Neural cell (in vitro differentiated cells): Measurements from ENCODE around the gene CHST1. TPM values are rescaled to one million over a fixed set of nuclear protein-coding genes. Genes with fewer than 3 reads are reported as not detected.

Experiments used
- H2AFZ ChIP-seq: fragments of 200-600, 300-800 bp; sonication (generic), shearing (Covaris generic); 2 replicates; pipeline ENCODE4 v1.6.0; 2014; ENCODE audit warnings: low read depth, mild to moderate bottlenecking, antibody characterized with exemption, low read length, moderate library complexity
- H3F3A ChIP-seq: fragments of 200-600 bp; shearing (Covaris generic); 2 replicates; pipeline ENCODE4 v1.6.1; 2016; ENCODE audit warnings: mild to moderate bottlenecking, moderate library complexity, mixed read lengths, antibody characterized with exemption, low read length; ENCODE audit not compliant: insufficient read depth, poor library complexity, severe bottlenecking
- H3K27ac ChIP-seq: fragments of 200-600, 300-800 bp; sonication (generic), shearing (Covaris generic); 2 replicates; pipeline ENCODE4 v1.5.1; 2014; ENCODE audit warnings: mild to moderate bottlenecking, low read length, moderate library complexity
- H3K27me3 ChIP-seq: fragments of 300-800, 200-600 bp; sonication (generic), shearing (Covaris generic); 2 replicates; pipeline ENCODE4 v1.6.0; 2014; ENCODE audit warnings: mild to moderate bottlenecking, low read depth, low read length, moderate library complexity; ENCODE audit not compliant: insufficient read depth
- H3K36me3 ChIP-seq: fragments of 300-800, 200-600 bp; sonication (generic), shearing (Covaris generic); 2 replicates; pipeline ENCODE4 v1.5.1; 2014; ENCODE audit warnings: mild to moderate bottlenecking, antibody characterized with exemption, low read length, moderate library complexity; ENCODE audit not compliant: insufficient read depth
- H3K4me2 ChIP-seq: fragments of 300-800, 200-600 bp; sonication (generic), shearing (Covaris generic); 2 replicates; pipeline ENCODE4 v1.6.0; 2014; ENCODE audit warnings: mild to moderate bottlenecking, low read length
- H3K4me3 ChIP-seq: fragments of 300-800, 200-600 bp; sonication (generic), shearing (Covaris generic); 2 replicates; pipeline ENCODE4 v1.5.1; 2014; ENCODE audit warnings: mild to moderate bottlenecking, low read length, moderate library complexity
- H3K79me2 ChIP-seq: fragments of 200-600 bp; shearing (Covaris generic); replicated peaks from 2 replicates; pipeline ENCODE4 v1.6.0; 2014; ENCODE audit warnings: mild to moderate bottlenecking, low read length, moderate library complexity; ENCODE audit not compliant: insufficient read depth
- H3K9ac ChIP-seq: fragments of 300-800, 200-600 bp; sonication (generic), shearing (Covaris generic); 2 replicates; pipeline ENCODE4 v1.6.1; 2016; ENCODE audit warnings: mild to moderate bottlenecking, low read length, mixed read lengths
- H3K9me2 ChIP-seq: fragments of 200-600 bp; shearing (Covaris generic); 2 replicates; pipeline ENCODE4 v1.6.1; 2016; ENCODE audit warnings: mild to moderate bottlenecking, low read length, mixed read lengths; ENCODE audit not compliant: insufficient read depth
- H3K9me3 ChIP-seq: fragments of 200-600, 300-800 bp; sonication (generic), shearing (Covaris generic); 2 replicates; pipeline ENCODE4 v1.6.1; 2016; ENCODE audit warnings: mild to moderate bottlenecking, mixed run types, low read length, moderate library complexity, mixed read lengths
- H4K20me1 ChIP-seq: fragments of 200-600 bp; shearing (Covaris generic); 2 replicates; pipeline ENCODE4 v1.6.1; 2016; ENCODE audit warnings: mild to moderate bottlenecking, mixed run types; ENCODE audit not compliant: insufficient read depth
- CTCF ChIP-seq: fragments of 450-650 bp; IDR thresholded peaks from 2 replicates; pipeline ENCODE4 v1.5.1; 2014; ENCODE audit warnings: antibody characterized with exemption, mild to moderate bottlenecking, moderate library complexity; ENCODE audit not compliant: poor library complexity, severe bottlenecking
- EP300 ChIP-seq: fragments of 450-650 bp; conservative IDR thresholded peaks from 2 replicates; pipeline ENCODE4 v1.6.1; 2014; ENCODE audit warnings: antibody characterized with exemption, mild to moderate bottlenecking, moderate library complexity; ENCODE audit not compliant: poor library complexity, severe bottlenecking
- EZH2 ChIP-seq: fragments of 200-600, 300-800 bp; shearing (Covaris generic), sonication (generic); IDR thresholded peaks from 2 replicates; pipeline ENCODE4 v1.6.1; 2014; ENCODE audit warnings: antibody characterized with exemption, low read length, borderline replicate concordance, mild to moderate bottlenecking; ENCODE audit not compliant: insufficient read depth, poor library complexity, severe bottlenecking
- MXI1 ChIP-seq: fragments of 450-650 bp; conservative IDR thresholded peaks from 2 replicates; pipeline ENCODE4 v1.6.1; 2014; ENCODE audit warnings: antibody characterized with exemption, mild to moderate bottlenecking; ENCODE audit not compliant: poor library complexity, severe bottlenecking
- POLR2AphosphoS5 ChIP-seq: IDR thresholded peaks from 2 replicates; pipeline ENCODE4 v1.6.1; 2012
- RAD21 ChIP-seq: fragments of 450-650 bp; conservative IDR thresholded peaks from 2 replicates; pipeline ENCODE4 v1.6.1; 2014; ENCODE audit warnings: antibody characterized with exemption, mild to moderate bottlenecking, moderate library complexity
- SMC3 ChIP-seq: fragments of 450-650 bp; conservative IDR thresholded peaks from 2 replicates; pipeline ENCODE4 v1.6.1; 2014; ENCODE audit warnings: antibody characterized with exemption, mild to moderate bottlenecking, moderate library complexity; ENCODE audit not compliant: poor library complexity
- TAF1 ChIP-seq: IDR thresholded peaks from 2 replicates; pipeline ENCODE4 v1.6.1; 2012; ENCODE audit warnings: low read depth
- polyA plus RNA-seq: library from polyadenylated mRNA; depleted of rRNA; stranded (reverse); fragments of >200 nt; gene quantifications from 2 replicates; pipeline ENCODE4 v1.2.3, GENCODE V29; 2014
- TF ChIP-seq, protein P1 (sequence below): IDR thresholded peaks from 2 replicates; pipeline ENCODE4 v1.6.1; 2012; ENCODE audit warnings: borderline replicate concordance

CHST1 gene
- polyA plus RNA-seq, 1 donor from 2014 or later, result 16.2 TPM

DNA sequence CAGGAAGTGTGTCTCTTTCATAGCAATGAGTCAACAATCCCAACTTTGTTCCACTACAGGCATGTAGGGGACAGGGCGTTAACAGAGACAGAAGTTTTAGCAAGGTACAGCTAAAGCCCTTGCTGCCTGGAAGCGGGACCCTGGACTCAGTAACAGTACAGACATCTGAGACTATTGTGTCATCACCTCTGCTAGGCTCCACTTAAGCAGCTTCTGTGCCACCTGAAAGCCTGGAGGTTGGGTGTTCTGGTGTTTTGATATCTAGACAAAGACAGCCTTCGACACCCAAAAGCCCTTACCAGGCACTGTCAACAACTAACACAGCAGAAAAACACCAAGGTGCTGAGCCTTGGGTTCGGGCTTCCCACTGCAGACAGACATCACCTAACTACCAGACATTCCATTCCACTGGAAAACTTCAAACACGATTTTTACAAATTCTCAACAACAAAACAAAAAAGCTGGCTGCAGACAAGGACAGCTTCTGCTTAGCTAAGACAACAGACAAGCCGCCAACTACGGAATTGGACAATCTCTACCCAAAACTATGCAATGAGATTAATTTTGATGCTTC is 20.6 kb upstream of the CHST1 start:
- H3K27me3 ChIP-seq, result no peaks in the 10 kb centered on the region
- no peaks in the 10 kb centered on the region for H3K36me3 ChIP-seq
- no peaks in the 10 kb centered on the region for H3K9me2 ChIP-seq
- H3K4me3 ChIP-seq, result no peak overlapping the region
- no peaks in the 10 kb centered on the region for H3K79me2 ChIP-seq
- H2AFZ ChIP-seq, result no peak overlapping the region
- H4K20me1 ChIP-seq, result no peaks in the 10 kb centered on the region
- TF ChIP-seq TAF1 (no peak), RAD21 (no peak), POLR2AphosphoS5 (no peak), SMC3 (no peak), CTCF (no peak), EP300 (no peak), EZH2 (no peak), MXI1 (no peak)
- TF ChIP-seq, protein P1, sequence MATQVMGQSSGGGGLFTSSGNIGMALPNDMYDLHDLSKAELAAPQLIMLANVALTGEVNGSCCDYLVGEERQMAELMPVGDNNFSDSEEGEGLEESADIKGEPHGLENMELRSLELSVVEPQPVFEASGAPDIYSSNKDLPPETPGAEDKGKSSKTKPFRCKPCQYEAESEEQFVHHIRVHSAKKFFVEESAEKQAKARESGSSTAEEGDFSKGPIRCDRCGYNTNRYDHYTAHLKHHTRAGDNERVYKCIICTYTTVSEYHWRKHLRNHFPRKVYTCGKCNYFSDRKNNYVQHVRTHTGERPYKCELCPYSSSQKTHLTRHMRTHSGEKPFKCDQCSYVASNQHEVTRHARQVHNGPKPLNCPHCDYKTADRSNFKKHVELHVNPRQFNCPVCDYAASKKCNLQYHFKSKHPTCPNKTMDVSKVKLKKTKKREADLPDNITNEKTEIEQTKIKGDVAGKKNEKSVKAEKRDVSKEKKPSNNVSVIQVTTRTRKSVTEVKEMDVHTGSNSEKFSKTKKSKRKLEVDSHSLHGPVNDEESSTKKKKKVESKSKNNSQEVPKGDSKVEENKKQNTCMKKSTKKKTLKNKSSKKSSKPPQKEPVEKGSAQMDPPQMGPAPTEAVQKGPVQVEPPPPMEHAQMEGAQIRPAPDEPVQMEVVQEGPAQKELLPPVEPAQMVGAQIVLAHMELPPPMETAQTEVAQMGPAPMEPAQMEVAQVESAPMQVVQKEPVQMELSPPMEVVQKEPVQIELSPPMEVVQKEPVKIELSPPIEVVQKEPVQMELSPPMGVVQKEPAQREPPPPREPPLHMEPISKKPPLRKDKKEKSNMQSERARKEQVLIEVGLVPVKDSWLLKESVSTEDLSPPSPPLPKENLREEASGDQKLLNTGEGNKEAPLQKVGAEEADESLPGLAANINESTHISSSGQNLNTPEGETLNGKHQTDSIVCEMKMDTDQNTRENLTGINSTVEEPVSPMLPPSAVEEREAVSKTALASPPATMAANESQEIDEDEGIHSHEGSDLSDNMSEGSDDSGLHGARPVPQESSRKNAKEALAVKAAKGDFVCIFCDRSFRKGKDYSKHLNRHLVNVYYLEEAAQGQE, result no peak
- H3K9me3 ChIP-seq, result no peaks in the 10 kb centered on the region
- no peak overlapping the region for H3K27ac ChIP-seq
- H3F3A ChIP-seq, result no peaks in the 10 kb centered on the region
- H3K9ac ChIP-seq, result no peak overlapping the region
- H3K4me2 ChIP-seq, result no peak overlapping the region

DNA sequence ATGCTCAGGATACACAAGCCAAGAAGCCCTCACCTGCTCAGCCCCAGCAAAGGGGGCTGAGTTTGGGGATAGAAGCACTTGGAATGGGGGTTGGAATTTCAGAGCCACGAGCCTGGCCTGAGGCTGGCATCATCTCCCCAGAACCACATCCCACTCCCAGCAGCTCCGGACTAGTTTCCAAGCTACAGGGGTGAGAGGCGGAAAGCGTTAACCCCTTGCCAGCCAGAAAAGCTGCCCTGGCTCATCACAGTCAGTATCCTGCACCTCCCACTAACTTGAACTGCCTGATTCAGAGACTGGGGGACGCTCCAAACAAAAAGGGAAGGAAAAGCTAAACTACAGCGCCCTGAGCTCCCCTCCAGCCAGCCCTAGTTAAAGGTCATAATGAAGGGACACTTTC is 19.0 kb upstream of the CHST1 start:
- Histone ChIP-seq H3K79me2 (no peaks in the 10 kb centered on the region), H3K36me3 (no peaks in the 10 kb centered on the region), H4K20me1 (no peaks in the 10 kb centered on the region), H3K4me2 (no peak overlapping the region), H3K27me3 (no peaks in the 10 kb centered on the region), H3K27ac (no peak overlapping the region), H3K9me2 (no peaks in the 10 kb centered on the region), H3K4me3 (no peak overlapping the region), H3K9me3 (no peaks in the 10 kb centered on the region), H3F3A (no peaks in the 10 kb centered on the region), H2AFZ (no peak overlapping the region), H3K9ac (no peak overlapping the region)
- TF ChIP-seq RAD21 (no peak), EZH2 (no peak), SMC3 (no peak), EP300 (no peak), CTCF (no peak), POLR2AphosphoS5 (no peak), MXI1 (no peak), TAF1 (no peak)
- TF ChIP-seq, protein P1, result no peak
